H1 (cell line): ENCODE results near the gene ADRA2C.

Source experiments
- CREB1 ChIP-seq: IDR thresholded peaks from 2 replicates; pipeline ENCODE4 v1.6.1; 2012; ENCODE audit warnings: inconsistent platforms
- JUND ChIP-seq: IDR thresholded peaks from 2 replicates; pipeline ENCODE4 v1.6.1; 2011; ENCODE audit warnings: mild to moderate bottlenecking, improper control_type of control experiment, low read length
- TCF12 ChIP-seq: IDR thresholded peaks from 2 replicates; pipeline ENCODE4 v1.6.1; 2011; ENCODE audit warnings: low read depth, mild to moderate bottlenecking, low read length
- TF ChIP-seq, protein P1 (sequence below), 3 experiments: IDR thresholded peaks; 1 replicate in 2 of 3; 2 replicates in 1 of 3; pipeline versions ENCODE4 v1.5.1 to v1.6.1; 2011; ENCODE audit warnings: low read length in 3 of 3, mild to moderate bottlenecking in 3 of 3, inconsistent platforms in 2 of 3, low read depth in 1 of 3, moderate library complexity in 1 of 3; ENCODE audit not compliant: insufficient read depth in 1 of 3; ENCODE audit errors: control extremely low read depth in 1 of 3

GRCh38 chr4:3775005-3775404 lies 8.8 kb downstream of the ADRA2C start:
- TF ChIP-seq, protein P1, sequence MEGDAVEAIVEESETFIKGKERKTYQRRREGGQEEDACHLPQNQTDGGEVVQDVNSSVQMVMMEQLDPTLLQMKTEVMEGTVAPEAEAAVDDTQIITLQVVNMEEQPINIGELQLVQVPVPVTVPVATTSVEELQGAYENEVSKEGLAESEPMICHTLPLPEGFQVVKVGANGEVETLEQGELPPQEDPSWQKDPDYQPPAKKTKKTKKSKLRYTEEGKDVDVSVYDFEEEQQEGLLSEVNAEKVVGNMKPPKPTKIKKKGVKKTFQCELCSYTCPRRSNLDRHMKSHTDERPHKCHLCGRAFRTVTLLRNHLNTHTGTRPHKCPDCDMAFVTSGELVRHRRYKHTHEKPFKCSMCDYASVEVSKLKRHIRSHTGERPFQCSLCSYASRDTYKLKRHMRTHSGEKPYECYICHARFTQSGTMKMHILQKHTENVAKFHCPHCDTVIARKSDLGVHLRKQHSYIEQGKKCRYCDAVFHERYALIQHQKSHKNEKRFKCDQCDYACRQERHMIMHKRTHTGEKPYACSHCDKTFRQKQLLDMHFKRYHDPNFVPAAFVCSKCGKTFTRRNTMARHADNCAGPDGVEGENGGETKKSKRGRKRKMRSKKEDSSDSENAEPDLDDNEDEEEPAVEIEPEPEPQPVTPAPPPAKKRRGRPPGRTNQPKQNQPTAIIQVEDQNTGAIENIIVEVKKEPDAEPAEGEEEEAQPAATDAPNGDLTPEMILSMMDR (IDR thresholded peaks at IDR 0.05; ENCODE audit: control extremely low read depth in 1 of 3, insufficient read depth in 1 of 3, low read depth in 1 of 3, low read length in 3 of 3) = no peak
- TF ChIP-seq CREB1 = no peak
- no peak for TF ChIP-seq TCF12
- TF ChIP-seq JUND = no peak
